ENCODE results near the gene KCNH1.

KCNH1 gene

DNA sequence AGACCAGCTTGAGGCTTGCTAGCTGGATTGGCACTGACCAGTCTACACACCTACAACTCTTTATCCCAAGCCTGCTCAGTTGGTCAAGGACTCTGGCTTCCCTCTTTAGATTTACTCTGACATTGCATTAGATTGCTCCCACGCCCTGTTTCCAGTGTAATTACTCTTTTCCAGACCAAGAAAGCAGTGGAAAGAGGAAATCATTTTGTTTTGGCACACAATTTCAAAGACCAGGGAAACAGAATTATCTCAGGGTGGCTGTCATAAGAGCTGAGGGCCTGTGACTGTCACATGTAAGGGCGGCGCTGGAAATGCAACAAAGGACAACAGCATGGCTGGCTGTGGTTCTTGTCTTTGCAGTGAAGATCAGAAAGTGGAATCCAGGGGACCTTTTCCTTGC, 502.5 kb downstream of the KCNH1 start:
- DNase-seq = no peak

DNA sequence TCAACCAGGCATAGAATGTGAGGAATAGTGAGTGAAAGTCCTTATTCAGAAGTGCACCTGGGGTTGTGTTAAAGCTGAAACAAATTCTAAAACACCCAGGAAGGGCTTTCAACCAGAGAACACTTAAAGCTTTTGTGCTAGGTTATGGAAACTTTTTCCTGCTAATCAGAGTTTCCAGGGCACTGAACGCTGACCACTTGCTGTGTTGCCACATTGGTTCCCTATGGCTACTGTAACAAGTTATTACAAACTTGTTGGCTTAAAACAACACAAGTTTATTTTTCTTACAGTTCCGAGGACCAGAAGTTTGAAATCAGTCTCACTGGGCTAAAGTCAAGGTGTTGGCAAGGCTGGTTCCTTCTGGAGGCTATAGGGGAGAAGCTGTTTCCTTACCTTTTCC, 504.7 kb downstream of the KCNH1 start:
- no peak for DNase-seq

DNA sequence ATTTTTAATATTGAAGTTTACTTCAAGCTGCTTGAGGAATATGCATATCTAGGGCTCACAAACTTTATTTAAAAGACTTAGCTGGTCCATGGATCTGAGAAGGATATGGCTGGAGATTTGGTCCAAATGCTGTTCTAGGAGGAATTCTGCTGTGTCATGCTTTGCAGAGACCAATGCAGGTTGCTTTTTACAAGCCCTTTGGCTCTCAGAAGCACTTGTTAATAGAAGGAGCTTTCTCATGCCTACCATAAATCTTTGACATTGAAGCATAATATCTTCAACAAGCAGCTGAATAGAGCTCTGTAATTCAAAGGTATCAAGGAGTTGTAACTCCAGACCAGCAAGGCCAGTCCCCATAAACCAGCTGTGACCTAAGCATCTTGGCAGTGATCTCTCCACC, 506.2 kb downstream of the KCNH1 start:
- no peak for DNase-seq

All from CD4-positive, alpha-beta T cell treated with Interleukin-4 for 1 hour (primary cell).